ENCODE measurements around the gene KIF14.

GRCh38 chr1:200547386-200547785 lies 73.2 kb downstream of the KIF14 start:
- TF ChIP-seq CTCF (IDR thresholded peaks at IDR 0.05) (no peak), POLR2A (IDR thresholded peaks at IDR 0.05) (no peak), POLR2AphosphoS5 (IDR thresholded peaks at IDR 0.05) (no peak)
